RWPE2 (cell line): ENCODE results near the gene CASP3.

ENCODE experiments used
- ATAC-seq: fragments of 200-7000 bp; cut with Tn5 transposase; 3 replicates; pipeline ENCODE4 v1.9.1; 2021; ENCODE audit warnings: low read depth
- DNase-seq: peaks from one replicate; pipeline ENCODE4 v3.0.0-alpha.2; 2020; ENCODE audit warnings: low spot score
- H3K27ac ChIP-seq: fragments of 450-650 bp; 2 replicates; pipeline ENCODE4 v1.5.1; 2017; ENCODE audit warnings: mild to moderate bottlenecking; ENCODE audit not compliant: poor library complexity, severe bottlenecking
- H3K27me3 ChIP-seq: fragments of 250-450 bp; sonication (Bioruptor Pico); 2 replicates; pipeline ENCODE4 v1.5.1; 2021; ENCODE audit warnings: mild to moderate bottlenecking, moderate library complexity; ENCODE audit not compliant: insufficient read depth, poor library complexity, severe bottlenecking
- H3K36me3 ChIP-seq: fragments of 250-450 bp; sonication (Bioruptor Pico); 2 replicates; pipeline ENCODE4 v1.5.1; 2020; ENCODE audit warnings: low read depth, mild to moderate bottlenecking, moderate library complexity
- H3K4me1 ChIP-seq: fragments of 250-450 bp; sonication (Bioruptor Pico); 2 replicates; pipeline ENCODE4 v1.5.1; 2021; ENCODE audit warnings: mild to moderate bottlenecking, moderate library complexity; ENCODE audit not compliant: insufficient read depth, poor library complexity, severe bottlenecking
- H3K4me3 ChIP-seq: fragments of 250-450 bp; sonication (Bioruptor Pico); 2 replicates; pipeline ENCODE4 v1.5.1; 2021; ENCODE audit warnings: mild to moderate bottlenecking, moderate library complexity; ENCODE audit not compliant: severe bottlenecking
- H3K9me3 ChIP-seq: fragments of 250-450 bp; sonication (Bioruptor Pico); 2 replicates; pipeline ENCODE4 v1.5.1; 2021; ENCODE audit warnings: mild to moderate bottlenecking, moderate library complexity; ENCODE audit not compliant: severe bottlenecking
- TF ChIP-seq, protein P1 (sequence below): fragments of 450-650 bp; IDR thresholded peaks from one replicate; pipeline ENCODE4 v1.5.1; 2017; ENCODE audit warnings: mild to moderate bottlenecking, moderate library complexity; ENCODE audit not compliant: poor library complexity, severe bottlenecking

CASP3 gene

GRCh38 chr4:184674011-184674410 is 24.8 kb upstream of the CASP3 start:
- no peak for ATAC-seq
- TF ChIP-seq, protein P1, sequence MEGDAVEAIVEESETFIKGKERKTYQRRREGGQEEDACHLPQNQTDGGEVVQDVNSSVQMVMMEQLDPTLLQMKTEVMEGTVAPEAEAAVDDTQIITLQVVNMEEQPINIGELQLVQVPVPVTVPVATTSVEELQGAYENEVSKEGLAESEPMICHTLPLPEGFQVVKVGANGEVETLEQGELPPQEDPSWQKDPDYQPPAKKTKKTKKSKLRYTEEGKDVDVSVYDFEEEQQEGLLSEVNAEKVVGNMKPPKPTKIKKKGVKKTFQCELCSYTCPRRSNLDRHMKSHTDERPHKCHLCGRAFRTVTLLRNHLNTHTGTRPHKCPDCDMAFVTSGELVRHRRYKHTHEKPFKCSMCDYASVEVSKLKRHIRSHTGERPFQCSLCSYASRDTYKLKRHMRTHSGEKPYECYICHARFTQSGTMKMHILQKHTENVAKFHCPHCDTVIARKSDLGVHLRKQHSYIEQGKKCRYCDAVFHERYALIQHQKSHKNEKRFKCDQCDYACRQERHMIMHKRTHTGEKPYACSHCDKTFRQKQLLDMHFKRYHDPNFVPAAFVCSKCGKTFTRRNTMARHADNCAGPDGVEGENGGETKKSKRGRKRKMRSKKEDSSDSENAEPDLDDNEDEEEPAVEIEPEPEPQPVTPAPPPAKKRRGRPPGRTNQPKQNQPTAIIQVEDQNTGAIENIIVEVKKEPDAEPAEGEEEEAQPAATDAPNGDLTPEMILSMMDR: no peak
- Histone ChIP-seq H3K4me1 (peaks cover 8% of the 10 kb centered on the region), H3K27me3 (no peaks in the 10 kb centered on the region), H3K27ac (no peak overlapping the region), H3K36me3 (peaks cover 59% of the 10 kb centered on the region), H3K9me3 (no peaks in the 10 kb centered on the region), H3K4me3 (no peak overlapping the region)
- DNase-seq: no peak

DNA sequence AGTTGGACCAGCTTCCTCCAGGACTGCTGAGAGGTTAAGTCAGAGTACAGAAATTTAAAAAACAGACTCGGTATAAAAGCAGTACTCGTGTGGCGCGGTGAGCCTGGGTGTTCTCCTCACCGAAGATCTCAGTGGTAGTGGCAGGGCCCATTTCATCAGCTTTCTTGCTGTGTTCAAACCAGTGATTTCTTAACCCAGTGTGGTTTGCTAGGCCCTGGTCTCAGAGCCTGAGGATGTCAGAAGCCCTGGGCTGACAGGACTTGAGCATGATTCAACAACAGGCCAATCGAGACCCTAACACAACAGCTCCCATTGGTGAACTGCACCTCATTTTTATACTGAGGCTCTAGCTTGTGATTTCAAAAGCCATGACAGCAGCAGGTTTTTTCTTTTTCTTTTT is 23.5 kb upstream of the CASP3 start:
- Histone ChIP-seq H3K9me3 (no peaks in the 10 kb centered on the region), H3K27me3 (no peaks in the 10 kb centered on the region), H3K36me3 (peaks cover 60% of the 10 kb centered on the region), H3K27ac (no peak overlapping the region), H3K4me1 (peaks cover 8% of the 10 kb centered on the region), H3K4me3 (no peak overlapping the region)
- DNase-seq (no peak), ATAC-seq (no peak)
- TF ChIP-seq, protein P1: no peak

GRCh38 chr4:184671101-184671500 is 21.9 kb upstream of the CASP3 start:
- ATAC-seq (peak; percentile 89), DNase-seq (no peak)
- Histone ChIP-seq H3K27me3 (no peaks in the 10 kb centered on the region), H3K9me3 (no peaks in the 10 kb centered on the region), H3K27ac (no peak overlapping the region), H3K36me3 (peaks cover 70% of the 10 kb centered on the region), H3K4me1 (peaks cover 8% of the 10 kb centered on the region), H3K4me3 (no peak overlapping the region)
- TF ChIP-seq, protein P1: no peak

DNA sequence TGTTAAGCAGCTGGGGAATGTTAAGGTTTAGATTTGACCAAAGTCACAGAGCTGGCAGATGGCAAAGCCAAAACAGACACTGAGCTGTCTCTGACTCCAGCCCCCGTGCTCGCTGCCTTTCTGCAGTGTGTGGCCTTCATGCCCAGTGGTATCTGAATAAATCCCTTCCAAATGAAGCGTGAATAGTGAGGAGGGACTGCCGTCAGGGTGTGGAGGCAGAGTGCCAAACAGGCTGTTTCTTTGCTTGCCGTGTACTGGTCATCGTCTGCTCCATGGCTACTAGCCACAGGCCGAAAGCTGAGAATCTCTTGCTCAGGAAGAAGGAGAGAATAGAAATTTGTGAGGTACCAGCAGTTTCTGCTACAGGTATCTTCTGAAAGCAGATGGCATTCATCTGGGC is 20.0 kb upstream of the CASP3 start:
- no peak for DNase-seq
- ATAC-seq: no peak
- TF ChIP-seq, protein P1: no peak
- peaks cover 69% of the 10 kb centered on the region for H3K36me3 ChIP-seq
- H3K9me3 ChIP-seq: no peaks in the 10 kb centered on the region
- H3K4me1 ChIP-seq: peaks cover 8% of the 10 kb centered on the region
- H3K27me3 ChIP-seq: no peaks in the 10 kb centered on the region
- H3K27ac ChIP-seq: no peak overlapping the region
- H3K4me3 ChIP-seq: no peak overlapping the region

GRCh38 chr4:184668511-184669114 is 19.4 kb upstream of the CASP3 start:
- Histone ChIP-seq H3K9me3 (peaks cover under 1% of the 10 kb centered on the region), H3K36me3 (peaks cover 69% of the 10 kb centered on the region), H3K27me3 (no peaks in the 10 kb centered on the region), H3K27ac (no peak overlapping the region), H3K4me3 (no peak overlapping the region), H3K4me1 (peaks cover 8% of the 10 kb centered on the region)
- DNase-seq: no peak
- TF ChIP-seq, protein P1: no peak
- no peak for ATAC-seq
